HCT116 (cell line): ENCODE measurements around the gene PIK3CB.
"Not testable (repeated sequence)": the region's sequence is repeated elsewhere in the genome, so short reads cannot be mapped to it uniquely, and the experiment has no call there.

Experiments
- ATF3 ChIP-seq: IDR thresholded peaks from 2 replicates; pipeline ENCODE4 v1.6.1; 2012
- CBX3 ChIP-seq: IDR thresholded peaks from 2 replicates; pipeline ENCODE4 v1.6.1; 2012; ENCODE audit warnings: low read depth
- CTCF ChIP-seq, 3 experiments: fragments of 200-600 bp in 1 of 3; sonication (generic) in 1 of 3; IDR thresholded peaks in 2 of 3; conservative IDR thresholded peaks in 1 of 3; 2 replicates each; pipeline ENCODE4 v1.5.1; 2012 to 2017; ENCODE audit warnings: low read depth in 2 of 3, low read length in 2 of 3, antibody characterized with exemption in 1 of 3, borderline replicate concordance in 1 of 3, control low read depth in 1 of 3, mild to moderate bottlenecking in 1 of 3, mixed read lengths in 1 of 3, mixed run types in 1 of 3, moderate library complexity in 1 of 3; ENCODE audit not compliant: insufficient read depth in 1 of 3
- EZH2 ChIP-seq: fragments of 200-600 bp; sonication (generic); IDR thresholded peaks from 2 replicates; pipeline ENCODE4 v1.6.1; 2017; ENCODE audit warnings: antibody characterized with exemption, mixed run types
- FOSL1 ChIP-seq: IDR thresholded peaks from 2 replicates; pipeline ENCODE4 v1.6.1; 2012; ENCODE audit warnings: low read depth
- JUND ChIP-seq: IDR thresholded peaks from 2 replicates; pipeline ENCODE4 v1.6.1; 2012
- MAX ChIP-seq: IDR thresholded peaks from 2 replicates; pipeline ENCODE4 v1.6.1; 2012
- POLR2A ChIP-seq: IDR thresholded peaks from 2 replicates; pipeline ENCODE4 v1.7.0; 2011; ENCODE audit warnings: borderline replicate concordance; ENCODE audit not compliant: insufficient read depth, insufficient read length; ENCODE audit errors: extremely low read depth
- POLR2AphosphoS5 ChIP-seq: IDR thresholded peaks from 2 replicates; pipeline ENCODE4 v1.6.1; 2011; ENCODE audit warnings: mild to moderate bottlenecking, low read depth, low read length, moderate library complexity
- RAD21 ChIP-seq: IDR thresholded peaks from 2 replicates; pipeline ENCODE4 v1.6.1; 2012; ENCODE audit warnings: low read depth, mild to moderate bottlenecking
- REST ChIP-seq: IDR thresholded peaks from 2 replicates; pipeline ENCODE4 v1.6.1; 2012; ENCODE audit warnings: low read depth
- SRF ChIP-seq: IDR thresholded peaks from 2 replicates; pipeline ENCODE4 v1.6.1; 2012; ENCODE audit warnings: low read depth
- ZFX ChIP-seq: fragments of 450-650 bp; IDR thresholded peaks from 2 replicates; pipeline ENCODE4 v1.6.1; 2017
- ZNF274 ChIP-seq: fragments of 200-500 bp; sonication (Bioruptor generic); IDR thresholded peaks from 2 replicates; pipeline ENCODE4 v1.6.1; 2014; ENCODE audit warnings: mild to moderate bottlenecking, low read depth, low read length, inconsistent platforms

- not testable (repeated sequence) for TF ChIP-seq MAX; CTCF (IDR thresholded peaks at IDR 0.05 in 2 of 3, conservative IDR thresholded peaks at IDR 0.05 in 1 of 3; ENCODE audit: borderline replicate concordance in 1 of 3, insufficient read depth in 1 of 3, low read depth in 2 of 3, low read length in 2 of 3); SRF; JUND; RAD21; POLR2A; EZH2; ZFX; CBX3; ZNF274; REST; POLR2AphosphoS5; FOSL1; ATF3
Measured at GRCh38 chr3:138785362-138785857, 49.3 kb downstream of the PIK3CB start.
